ENCODE measurements around the gene GNAT2. TPM values are rescaled to one million over a fixed set of nuclear protein-coding genes. Genes with fewer than 3 reads are reported as not detected.
A peak's percentile ranks its signal among the peaks of the same experiment; 100 is the strongest.

GNAT2 gene
- total RNA-seq, 1 experiment from 2014 or later, result 0.24 TPM

- Histone ChIP-seq H3K9me3 (replicated peaks) (peaks cover 2% of the 10 kb centered on the region; the same call in 1 of the 2 replicates), H3K27me3 (0 out of 2 replicates have a peak, but pooled peaks cover 3% of the 10 kb centered on the region), H3K4me1 (peaks cover under 1% of the 10 kb centered on the region; the same call in 1 of the 2 replicates), H3K27ac (no peak overlapping the region), H3K4me3 (no peak overlapping the region), H3K36me3 (no peaks in the 10 kb centered on the region)
- no peak for DNase-seq
Observed at GRCh38 chr1:109653306-109653705, 33.9 kb upstream of the GNAT2 start.

GRCh38 chr1:109652402-109652801 is 33.0 kb upstream of the GNAT2 start:
- Histone ChIP-seq H3K36me3 (no peaks in the 10 kb centered on the region), H3K4me1 (no peaks in the 10 kb centered on the region), H3K9me3 (replicated peaks) (peaks cover 2% of the 10 kb centered on the region; the same call in 1 of the 2 replicates), H3K27me3 (0 out of 2 replicates have a peak, but pooled peaks cover 3% of the 10 kb centered on the region), H3K4me3 (no peak overlapping the region), H3K27ac (no peak overlapping the region)
- no peak for DNase-seq

GRCh38 chr1:109650609-109651008 is 31.2 kb upstream of the GNAT2 start:
- Histone ChIP-seq H3K4me3 (no peak overlapping the region), H3K27ac (no peak overlapping the region), H3K4me1 (no peaks in the 10 kb centered on the region), H3K36me3 (no peaks in the 10 kb centered on the region), H3K9me3 (replicated peaks) (peaks cover 2% of the 10 kb centered on the region), H3K27me3 (0 out of 2 replicates have a peak, but pooled peaks cover 3% of the 10 kb centered on the region)
- DNase-seq, result no peak

- Histone ChIP-seq H3K4me1 (0 out of 2 replicates have a peak, but pooled peaks cover 5% of the 10 kb centered on the region), H3K9me3 (replicated peaks) (peaks cover 2% of the 10 kb centered on the region), H3K4me3 (peak overlapping the region; percentile 32), H3K27me3 (0 out of 2 replicates have a peak, but pooled peaks cover 3% of the 10 kb centered on the region), H3K27ac (no peak overlapping the region), H3K36me3 (no peaks in the 10 kb centered on the region)
- DNase-seq, result peak in 1 of 2 experiments; percentile 60
Observed at GRCh38 chr1:109649491-109649914, 30.1 kb upstream of the GNAT2 start.

- H3K4me3 ChIP-seq, result no peak overlapping the region
- 0 out of 2 replicates have a peak, but pooled peaks cover 5% of the 10 kb centered on the region for H3K4me1 ChIP-seq
- 0 out of 2 replicates have a peak, but pooled peaks cover 7% of the 10 kb centered on the region for H3K27me3 ChIP-seq
- peak in 1 of 2 experiments; percentile 60 for DNase-seq
- H3K27ac ChIP-seq, result no peak overlapping the region
- peaks cover 2% of the 10 kb centered on the region; the same call in 1 of the 2 replicates for H3K9me3 ChIP-seq (replicated peaks)
- H3K36me3 ChIP-seq, result no peaks in the 10 kb centered on the region
Observed at GRCh38 chr1:109644670-109645069, 25.3 kb upstream of the GNAT2 start.

GRCh38 chr1:109643385-109644230 is 24.2 kb upstream of the GNAT2 start:
- Histone ChIP-seq H3K4me3 (peak overlapping the region; percentile 30), H3K4me1 (0 out of 2 replicates have a peak, but pooled peaks cover 5% of the 10 kb centered on the region), H3K9me3 (replicated peaks) (no peaks in the 10 kb centered on the region; the same call in 1 of the 2 replicates), H3K27me3 (0 out of 2 replicates have a peak, but pooled peaks cover 7% of the 10 kb centered on the region), H3K36me3 (no peaks in the 10 kb centered on the region), H3K27ac (no peak overlapping the region)
- peak; percentile 80 to 85 for DNase-seq

GRCh38 chr1:109642626-109643025 is 23.2 kb upstream of the GNAT2 start:
- Histone ChIP-seq H3K27ac (no peak overlapping the region), H3K27me3 (0 out of 2 replicates have a peak, but pooled peaks cover 7% of the 10 kb centered on the region)
- DNase-seq, result no peak

GRCh38 chr1:109641861-109642260 is 22.4 kb upstream of the GNAT2 start:
- no peaks in the 10 kb centered on the region; the same call in 1 of the 2 replicates for H3K9me3 ChIP-seq (replicated peaks)
- peaks cover 6% of the 10 kb centered on the region for H3K4me1 ChIP-seq
- H3K36me3 ChIP-seq, result no peaks in the 10 kb centered on the region
- no peak overlapping the region for H3K4me3 ChIP-seq
- 0 out of 2 replicates have a peak, but pooled peaks cover 7% of the 10 kb centered on the region for H3K27me3 ChIP-seq
- DNase-seq, result no peak
- no peak overlapping the region for H3K27ac ChIP-seq

More at GRCh38 chr1:109642626-109643025, 23.2 kb upstream of the GNAT2 start:
- Histone ChIP-seq H3K36me3 (no peaks in the 10 kb centered on the region), H3K4me3 (no peak overlapping the region), H3K4me1 (0 out of 2 replicates have a peak, but pooled peaks cover 5% of the 10 kb centered on the region), H3K9me3 (replicated peaks) (no peaks in the 10 kb centered on the region; the same call in 1 of the 2 replicates)

- Histone ChIP-seq H3K27me3 (0 out of 2 replicates have a peak, but pooled peaks cover 7% of the 10 kb centered on the region), H3K4me1 (peaks cover 13% of the 10 kb centered on the region), H3K4me3 (no peak overlapping the region), H3K36me3 (no peaks in the 10 kb centered on the region), H3K9me3 (replicated peaks) (no peaks in the 10 kb centered on the region; the same call in 1 of the 2 replicates), H3K27ac (no peak overlapping the region)
- no peak for DNase-seq
Observed at GRCh38 chr1:109641078-109641740, 21.8 kb upstream of the GNAT2 start.

GRCh38 chr1:109640285-109640865 is 21.0 kb upstream of the GNAT2 start:
- H3K4me3 ChIP-seq, result no peak overlapping the region
- DNase-seq, result peak; percentile 79 to 85
- no peak overlapping the region for H3K27ac ChIP-seq
- no peaks in the 10 kb centered on the region for H3K36me3 ChIP-seq
- peaks cover 19% of the 10 kb centered on the region for H3K4me1 ChIP-seq
- H3K9me3 ChIP-seq (replicated peaks), result no peaks in the 10 kb centered on the region
- H3K27me3 ChIP-seq, result 0 out of 2 replicates have a peak, but pooled peaks cover 7% of the 10 kb centered on the region

GRCh38 chr1:109639841-109640184 is 20.4 kb upstream of the GNAT2 start:
- Histone ChIP-seq H3K9me3 (replicated peaks) (no peaks in the 10 kb centered on the region), H3K27ac (no peak overlapping the region), H3K36me3 (no peaks in the 10 kb centered on the region), H3K4me3 (no peak overlapping the region), H3K27me3 (0 out of 2 replicates have a peak, but pooled peaks cover 7% of the 10 kb centered on the region), H3K4me1 (peaks cover 17% of the 10 kb centered on the region)
- no peak for DNase-seq

- Histone ChIP-seq H3K27me3 (0 out of 2 replicates have a peak, but pooled peaks cover 7% of the 10 kb centered on the region), H3K9me3 (replicated peaks) (no peaks in the 10 kb centered on the region), H3K36me3 (no peaks in the 10 kb centered on the region), H3K4me3 (no peak overlapping the region), H3K4me1 (peaks cover 14% of the 10 kb centered on the region), H3K27ac (no peak overlapping the region)
- no peak for DNase-seq
Observed at GRCh38 chr1:109639063-109639840, 19.8 kb upstream of the GNAT2 start.

- H3K4me3 ChIP-seq, result no peak overlapping the region
- H3K9me3 ChIP-seq (replicated peaks), result no peaks in the 10 kb centered on the region
- H3K27me3 ChIP-seq, result 0 out of 2 replicates have a peak, but pooled peaks cover 3% of the 10 kb centered on the region
- no peaks in the 10 kb centered on the region for H3K36me3 ChIP-seq
- DNase-seq, result no peak
- peaks cover 19% of the 10 kb centered on the region for H3K4me1 ChIP-seq
- H3K27ac ChIP-seq, result no peak overlapping the region
Observed at GRCh38 chr1:109637446-109637845, 18.0 kb upstream of the GNAT2 start.
